ENCODE measurements around the gene HEATR3.

HEATR3 gene

GRCh38 chr16:50079397-50080140 lies 13.8 kb downstream of the HEATR3 start:
- no peak overlapping the region for H3K4me3 ChIP-seq (ENCODE audit: low read depth, low read length)
- no peak for TF ChIP-seq CTCF (conservative IDR thresholded peaks at IDR 0.05; ENCODE audit: low read depth, low read length)
- peak; percentile 31 for DNase-seq (ENCODE audit: low read depth)

- no peak for DNase-seq (ENCODE audit: low read depth)
- H3K4me3 ChIP-seq (ENCODE audit: low read depth, low read length) = no peak overlapping the region
- TF ChIP-seq CTCF (conservative IDR thresholded peaks at IDR 0.05; ENCODE audit: low read depth, low read length) = no peak
These were observed 15.8 kb downstream of the HEATR3 start for GRCh38 chr16:50081428-50082018.

- H3K4me3 ChIP-seq (ENCODE audit: low read depth, low read length) = no peak overlapping the region
- no peak for TF ChIP-seq CTCF (conservative IDR thresholded peaks at IDR 0.05; ENCODE audit: low read depth, low read length)
- DNase-seq (ENCODE audit: low read depth) = no peak
These were observed 18.2 kb downstream of the HEATR3 start for GRCh38 chr16:50083996-50084395.

GRCh38 chr16:50086176-50086575 lies 20.4 kb downstream of the HEATR3 start:
- no peak overlapping the region for H3K4me3 ChIP-seq (ENCODE audit: low read depth, low read length)
- no peak for DNase-seq (ENCODE audit: low read depth)
- no peak for TF ChIP-seq CTCF (conservative IDR thresholded peaks at IDR 0.05; ENCODE audit: low read depth, low read length)

GRCh38 chr16:50088302-50088701 lies 22.5 kb downstream of the HEATR3 start:
- no peak overlapping the region for H3K4me3 ChIP-seq (ENCODE audit: low read depth, low read length)
- DNase-seq (ENCODE audit: low read depth) = no peak
- no peak for TF ChIP-seq CTCF (conservative IDR thresholded peaks at IDR 0.05; ENCODE audit: low read depth, low read length)

- no peak for DNase-seq (ENCODE audit: low read depth)
- no peak for TF ChIP-seq CTCF (conservative IDR thresholded peaks at IDR 0.05; ENCODE audit: low read depth, low read length)
- no peak overlapping the region for H3K4me3 ChIP-seq (ENCODE audit: low read depth, low read length)
These were observed 27.1 kb downstream of the HEATR3 start for GRCh38 chr16:50092891-50093290.

Data from choroid plexus epithelial cell (primary cell).